DOHH2 (cell line): Measurements from ENCODE around the gene CLIP3.

Source experiments
- EZH2phosphoT487 ChIP-seq: fragments of 200-600 bp; sonication (generic); IDR thresholded peaks from 2 replicates; pipeline ENCODE4 v1.6.1; 2017; ENCODE audit warnings: borderline replicate concordance, mild to moderate bottlenecking, antibody characterized with exemption, low read length, moderate library complexity, mixed read lengths
- TF ChIP-seq, protein P1 (sequence below): fragments of 200-600 bp; sonication (generic); IDR thresholded peaks from one replicate; pipeline ENCODE4 v1.5.1; 2014; ENCODE audit warnings: antibody characterized with exemption, mild to moderate bottlenecking, low read depth, low read length; ENCODE audit not compliant: poor library complexity, severe bottlenecking

DNA sequence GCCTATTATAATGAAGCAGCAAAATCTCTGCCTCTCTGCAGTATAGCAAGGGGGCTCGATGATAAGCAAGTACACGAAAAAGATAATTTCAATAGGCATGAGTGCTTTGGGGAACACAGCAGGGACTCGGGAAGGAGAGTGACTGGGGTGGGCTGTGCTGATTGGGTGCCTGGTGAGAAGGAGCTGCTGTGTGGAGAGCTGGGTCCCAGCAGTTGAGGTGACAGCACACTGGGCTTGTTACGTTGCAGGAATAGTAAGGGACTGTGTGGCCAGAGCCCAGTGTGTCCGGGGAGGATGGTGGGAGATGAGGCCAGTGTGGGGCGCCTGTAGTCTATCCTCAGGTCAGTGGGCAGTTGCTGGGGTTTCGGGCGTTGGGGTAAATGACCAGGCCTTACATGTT, 39.4 kb upstream of the CLIP3 start:
- TF ChIP-seq, protein P1, sequence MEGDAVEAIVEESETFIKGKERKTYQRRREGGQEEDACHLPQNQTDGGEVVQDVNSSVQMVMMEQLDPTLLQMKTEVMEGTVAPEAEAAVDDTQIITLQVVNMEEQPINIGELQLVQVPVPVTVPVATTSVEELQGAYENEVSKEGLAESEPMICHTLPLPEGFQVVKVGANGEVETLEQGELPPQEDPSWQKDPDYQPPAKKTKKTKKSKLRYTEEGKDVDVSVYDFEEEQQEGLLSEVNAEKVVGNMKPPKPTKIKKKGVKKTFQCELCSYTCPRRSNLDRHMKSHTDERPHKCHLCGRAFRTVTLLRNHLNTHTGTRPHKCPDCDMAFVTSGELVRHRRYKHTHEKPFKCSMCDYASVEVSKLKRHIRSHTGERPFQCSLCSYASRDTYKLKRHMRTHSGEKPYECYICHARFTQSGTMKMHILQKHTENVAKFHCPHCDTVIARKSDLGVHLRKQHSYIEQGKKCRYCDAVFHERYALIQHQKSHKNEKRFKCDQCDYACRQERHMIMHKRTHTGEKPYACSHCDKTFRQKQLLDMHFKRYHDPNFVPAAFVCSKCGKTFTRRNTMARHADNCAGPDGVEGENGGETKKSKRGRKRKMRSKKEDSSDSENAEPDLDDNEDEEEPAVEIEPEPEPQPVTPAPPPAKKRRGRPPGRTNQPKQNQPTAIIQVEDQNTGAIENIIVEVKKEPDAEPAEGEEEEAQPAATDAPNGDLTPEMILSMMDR = no peak
- TF ChIP-seq EZH2phosphoT487 = no peak
